NCI-H460 (cell line): ENCODE measurements around the gene GSG1L. TPM values are rescaled to one million over a fixed set of nuclear protein-coding genes. Genes with fewer than 3 reads are reported as not detected.

ENCODE experiments used
- DNase-seq: peaks from one replicate; pipeline ENCODE4 v3.0.0-alpha.2; 2016; ENCODE audit warnings: low read depth; ENCODE audit errors: extremely low read depth
- total RNA-seq: library from RNA; depleted of rRNA; stranded (reverse); fragments of >200 nt; shearing (Covaris generic); gene quantifications from 2 replicates; pipeline ENCODE4 v1.2.3, GENCODE V29; 2014

Gene GSG1L
- total RNA-seq, 1 experiment from 2014 or later: not detected

DNA sequence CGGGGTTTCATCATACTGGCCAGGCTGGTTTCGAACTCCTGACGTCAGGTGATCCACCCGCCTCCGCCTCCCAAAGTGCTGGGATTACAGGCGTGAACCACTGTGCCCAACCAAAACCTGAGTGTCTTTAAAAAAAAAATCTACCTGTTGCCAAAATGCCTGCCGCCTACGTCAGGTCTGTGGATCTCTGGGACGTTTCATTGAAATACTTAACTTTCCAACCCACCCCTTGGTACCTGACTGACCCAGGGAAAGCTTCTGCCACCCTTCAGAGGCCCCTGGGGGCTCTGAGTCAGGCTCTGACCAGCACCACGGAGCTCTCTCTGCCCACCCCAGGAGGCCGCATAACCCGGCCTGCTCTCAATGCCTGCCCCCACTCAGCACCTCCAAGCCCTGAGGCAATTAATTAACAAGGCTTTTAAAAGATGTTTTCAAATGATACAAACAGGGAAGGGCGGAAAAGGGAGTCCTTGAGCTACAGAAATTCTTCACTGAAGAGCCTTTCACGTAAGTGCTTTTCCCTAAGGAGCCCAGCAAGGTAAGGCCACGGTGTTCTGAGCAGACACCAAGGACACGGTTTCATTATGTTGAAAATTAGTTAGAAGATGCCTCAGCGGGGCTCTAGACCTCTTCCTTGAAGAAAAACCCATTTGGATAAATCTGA is 29.3 kb upstream of the GSG1L start:
- DNase-seq: no peak

DNA sequence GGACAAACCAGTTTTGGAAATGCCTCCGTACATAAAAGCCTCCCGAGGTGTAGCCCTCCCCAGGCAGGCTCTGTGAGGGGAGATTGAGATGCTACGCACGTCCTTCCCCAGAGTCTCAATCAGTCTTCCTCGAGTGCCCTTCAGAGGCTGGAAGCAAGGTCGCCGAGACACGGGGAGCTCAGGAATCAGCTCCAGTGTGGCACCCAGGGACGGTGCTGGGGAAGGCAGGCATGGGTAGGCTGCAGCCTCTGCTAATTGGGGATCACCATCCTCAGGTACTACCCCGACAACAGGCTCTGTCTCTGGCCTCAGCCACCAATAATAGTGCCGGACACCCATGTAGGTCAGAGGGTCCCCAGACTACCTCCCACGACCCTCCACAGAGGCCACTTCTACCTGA is 28.1 kb upstream of the GSG1L start:
- DNase-seq: no peak

DNA sequence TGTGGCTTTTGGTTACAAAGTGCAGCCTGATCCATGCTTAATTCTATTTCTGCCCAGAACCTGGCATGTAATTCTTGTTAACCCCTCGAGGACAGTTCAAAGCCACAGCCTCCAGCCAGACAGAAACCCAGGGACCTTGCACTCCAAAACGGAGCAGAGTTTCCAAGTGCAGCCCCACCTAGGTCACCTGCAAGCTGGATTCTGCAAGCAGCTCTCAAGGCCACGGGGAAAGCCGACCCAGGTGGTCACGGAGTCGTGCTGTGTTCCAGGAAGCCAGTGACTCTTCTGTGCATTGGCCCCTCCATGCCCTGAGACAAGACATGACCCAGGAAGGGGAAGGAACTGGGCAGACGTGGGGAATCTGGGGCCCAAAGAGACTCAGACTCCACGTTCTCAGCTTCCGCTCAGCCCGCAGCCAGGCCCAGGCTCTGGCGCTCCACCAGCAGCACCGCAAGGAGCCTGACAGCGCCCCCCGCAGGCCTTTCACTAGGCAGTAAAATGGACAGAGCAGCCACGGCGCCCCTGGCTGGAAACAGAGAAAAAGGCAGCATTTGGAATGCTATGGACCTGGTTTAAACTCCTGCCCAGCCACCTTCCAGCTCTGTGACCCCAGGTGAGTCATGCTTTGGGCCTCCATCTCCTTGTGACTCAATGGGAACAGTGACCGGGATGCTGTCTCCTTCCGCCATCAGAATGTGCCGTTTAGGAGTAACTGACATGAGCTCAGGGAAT is 27.3 kb upstream of the GSG1L start:
- DNase-seq: no peak

DNA sequence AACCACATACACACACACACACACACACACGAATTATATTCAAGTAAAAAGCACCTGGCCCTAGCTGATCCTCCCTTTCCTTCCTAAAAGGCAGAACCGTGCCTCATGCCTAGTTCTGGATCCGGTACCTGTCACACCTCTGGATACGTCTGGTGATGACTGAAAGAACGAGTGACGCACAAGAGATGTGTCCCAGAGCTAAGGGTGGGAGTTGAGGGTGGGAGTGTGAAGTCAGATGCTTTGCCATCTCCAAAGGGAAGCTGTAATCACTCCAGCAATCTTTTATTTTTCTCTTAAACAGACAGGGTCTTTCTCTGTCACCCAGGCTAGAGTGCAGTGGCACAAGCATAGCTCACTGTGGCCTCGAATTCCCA is 26.5 kb upstream of the GSG1L start:
- DNase-seq: no peak

DNA sequence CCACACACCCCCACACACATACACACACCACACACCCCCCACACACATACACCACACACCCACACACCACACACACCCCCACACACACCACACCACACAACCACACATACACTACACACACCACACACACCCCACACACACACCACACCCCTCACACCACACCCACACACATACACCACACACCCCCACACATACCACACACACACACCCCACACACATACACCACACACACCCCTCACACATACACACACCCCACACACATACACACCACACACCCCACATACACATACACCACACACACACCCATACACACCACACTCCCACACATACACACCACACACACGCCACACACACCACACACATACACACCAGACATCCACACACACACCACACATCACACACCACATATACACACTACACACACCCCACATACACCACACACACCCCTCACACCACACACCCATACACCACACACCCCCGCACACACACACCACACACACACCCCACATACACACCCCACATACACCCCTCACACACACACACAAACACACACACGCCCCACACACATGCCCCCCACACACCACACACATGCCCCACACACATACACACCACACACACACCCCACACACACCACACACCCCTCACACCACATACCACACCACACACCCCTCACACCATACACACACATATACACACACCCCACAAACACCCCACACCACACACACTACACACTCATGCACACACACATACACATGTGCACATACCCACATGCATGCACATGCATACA is 25.9 kb upstream of the GSG1L start:
- no peak for DNase-seq

DNA sequence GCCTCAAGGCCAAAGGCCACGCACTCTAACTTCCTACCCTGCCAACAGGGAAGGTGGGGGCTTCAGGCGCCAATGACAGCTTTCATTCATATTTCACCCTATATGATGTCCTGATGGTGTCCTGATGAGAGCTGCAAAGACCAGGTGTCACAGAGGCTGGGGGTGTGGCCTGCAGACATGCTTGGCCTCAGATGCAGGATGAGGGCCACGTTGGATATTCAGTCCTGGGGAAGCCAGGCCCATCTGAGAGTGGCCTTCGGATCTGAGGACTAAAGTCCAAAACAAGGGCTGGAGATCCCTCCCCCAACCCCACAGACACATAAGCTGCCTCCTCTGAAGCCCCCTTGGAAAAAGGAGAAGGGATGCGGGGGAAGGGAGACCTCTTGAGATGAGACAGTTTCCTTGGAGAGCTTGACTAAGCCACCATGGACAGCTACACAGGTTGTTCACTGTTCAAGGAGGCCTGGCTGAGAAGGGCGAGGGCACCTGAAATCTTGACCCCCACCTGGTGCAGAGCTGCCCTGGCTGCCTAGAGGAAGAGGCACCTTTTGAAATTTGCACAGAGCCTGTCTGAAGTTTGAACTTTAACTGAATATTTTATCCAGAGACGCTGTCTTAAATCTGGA is 24.3 kb upstream of the GSG1L start:
- DNase-seq: no peak

DNA sequence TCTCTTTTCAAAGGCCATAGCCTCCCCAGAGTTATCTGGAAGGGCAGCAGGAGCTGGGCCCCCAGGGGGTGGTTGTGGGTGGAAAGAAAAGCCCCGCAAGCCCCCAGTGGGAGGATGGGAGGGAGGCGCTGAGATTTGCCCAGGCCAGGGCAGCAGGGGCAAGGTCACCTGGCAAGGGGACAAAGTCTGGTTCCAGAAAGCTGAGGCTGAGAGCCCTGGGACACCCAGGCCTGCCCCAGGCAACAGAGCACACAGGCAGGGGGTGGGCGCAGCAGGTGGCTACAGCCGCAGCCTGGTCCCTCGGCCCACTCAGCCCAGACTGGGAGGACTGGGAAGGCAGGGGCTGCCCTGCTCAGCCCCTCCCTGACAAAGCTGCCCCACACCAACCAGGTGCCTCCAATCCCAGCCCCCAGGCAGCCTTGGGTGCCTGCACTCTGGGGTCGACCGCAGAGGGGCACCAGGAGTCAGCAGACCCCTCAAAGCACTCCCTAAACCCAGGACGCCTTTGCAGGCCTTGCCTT is 23.7 kb upstream of the GSG1L start:
- no peak for DNase-seq

DNA sequence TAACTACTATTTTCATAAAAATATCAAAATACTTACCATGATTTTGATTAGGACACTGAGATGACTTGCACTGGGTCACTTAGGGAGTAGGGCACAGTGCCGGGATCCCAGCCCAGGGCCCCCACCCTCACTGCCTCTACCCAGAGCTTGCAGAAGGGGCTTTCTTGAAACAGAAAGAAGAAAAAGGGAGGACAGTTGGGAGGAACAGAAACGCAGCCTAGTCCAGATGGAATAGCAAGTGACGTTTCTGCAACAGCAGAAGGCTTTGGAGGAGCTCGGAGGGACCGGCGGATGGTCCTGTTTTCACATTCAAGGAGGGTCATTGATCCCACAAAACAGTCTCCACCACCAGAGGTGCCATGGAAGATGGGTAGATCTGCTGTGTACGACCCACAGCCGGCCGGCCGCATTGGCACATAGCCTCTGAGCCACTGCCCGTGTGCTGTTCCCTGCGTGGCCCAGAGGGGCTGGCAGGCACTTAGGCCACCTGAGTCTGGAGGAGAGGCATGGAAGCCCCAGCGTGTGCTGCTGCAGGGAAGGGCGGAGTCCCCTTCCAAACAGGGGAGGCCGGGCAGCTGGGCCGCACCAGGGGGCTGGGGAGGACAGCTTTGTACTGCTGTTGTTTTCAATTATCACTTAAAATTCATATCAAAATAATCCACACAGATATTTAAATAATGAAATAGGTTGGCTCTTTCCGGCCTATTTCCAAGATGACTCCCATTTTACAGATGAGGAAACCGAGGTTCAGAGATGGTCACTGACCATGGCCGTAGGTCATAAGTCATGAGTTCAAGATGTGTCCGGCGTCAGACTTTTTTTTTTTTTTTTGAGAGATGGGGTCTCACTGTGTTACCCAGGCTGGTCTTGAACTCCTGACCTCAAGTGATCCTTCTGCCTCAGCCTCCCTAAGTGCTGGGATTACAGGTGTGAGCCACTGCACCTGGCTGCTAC is 22.9 kb upstream of the GSG1L start:
- DNase-seq: no peak

DNA sequence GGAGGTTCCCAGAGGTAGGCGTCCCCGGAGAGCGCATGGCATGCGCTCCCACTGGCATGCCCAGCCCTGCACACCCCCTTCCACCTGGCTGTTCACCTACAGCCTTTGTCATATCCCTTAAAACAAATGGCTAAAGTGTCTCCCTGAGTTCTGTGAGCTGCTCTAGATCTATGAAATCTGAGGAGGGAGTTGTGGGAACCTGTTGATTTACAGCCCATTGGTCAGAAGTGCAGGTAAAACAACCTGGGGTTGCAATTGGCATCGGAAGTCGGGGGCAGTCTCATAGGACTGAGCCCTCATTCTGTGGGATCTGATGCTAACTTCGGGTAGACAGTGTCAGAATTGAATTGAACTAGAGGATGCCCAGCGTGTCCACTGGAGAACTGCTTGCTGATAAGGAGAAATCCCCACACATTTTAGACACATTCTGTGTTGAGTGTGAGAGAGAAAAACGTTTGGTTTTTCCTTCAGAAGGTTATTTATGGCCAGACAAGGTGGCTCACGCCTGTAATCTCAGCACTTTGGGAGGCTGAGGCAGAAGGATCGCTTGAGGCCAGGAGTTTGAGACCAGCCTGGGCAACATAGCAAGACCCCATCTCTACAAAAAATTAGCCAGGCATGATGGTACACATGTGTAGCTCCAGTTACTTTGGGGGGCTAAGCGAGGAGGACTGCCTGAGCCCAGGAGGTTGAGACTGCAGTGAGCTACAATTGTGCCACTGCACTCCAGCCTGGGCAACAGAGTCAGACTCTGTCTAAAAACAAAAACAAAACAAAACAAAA is 22.1 kb upstream of the GSG1L start:
- DNase-seq: no peak

DNA sequence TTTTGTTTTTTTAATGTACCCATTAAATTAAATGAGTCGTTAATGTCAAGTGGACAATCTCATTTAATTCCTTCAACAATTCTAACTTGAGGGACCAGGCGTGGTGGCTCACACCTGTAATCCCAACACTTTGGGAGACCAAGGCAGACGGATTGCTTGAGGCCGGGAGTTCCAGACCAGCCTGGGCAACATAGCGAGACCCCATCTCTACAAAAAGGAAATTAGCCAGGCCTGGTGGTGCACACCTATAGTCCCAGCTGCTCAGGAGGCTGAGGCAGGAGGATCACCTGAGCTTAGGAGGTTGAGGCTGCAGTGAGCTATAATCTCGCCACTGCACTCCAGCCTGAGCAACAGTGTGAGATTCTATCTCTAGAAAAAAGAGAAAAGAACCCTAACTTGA is 20.7 kb upstream of the GSG1L start:
- no peak for DNase-seq

DNA sequence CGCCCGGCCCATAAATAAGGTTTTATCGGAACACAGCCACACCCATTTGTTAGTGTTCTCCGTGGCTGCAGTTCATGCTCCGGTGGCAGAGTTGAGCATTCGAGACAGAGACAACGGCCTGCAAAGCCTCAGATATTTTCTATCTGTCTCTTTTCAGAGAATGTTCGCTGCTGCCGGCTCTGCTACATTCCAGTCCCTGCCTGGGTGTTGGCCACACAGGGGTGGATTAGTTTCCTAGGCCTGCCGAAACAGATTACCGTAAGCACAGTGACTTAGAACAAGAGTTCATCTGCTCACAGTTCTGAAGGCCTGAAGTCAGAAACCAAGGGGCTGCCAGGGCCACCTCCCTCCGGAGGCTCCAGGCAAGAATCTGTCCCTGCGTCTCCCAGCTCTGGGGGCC is 19.1 kb upstream of the GSG1L start:
- no peak for DNase-seq

DNA sequence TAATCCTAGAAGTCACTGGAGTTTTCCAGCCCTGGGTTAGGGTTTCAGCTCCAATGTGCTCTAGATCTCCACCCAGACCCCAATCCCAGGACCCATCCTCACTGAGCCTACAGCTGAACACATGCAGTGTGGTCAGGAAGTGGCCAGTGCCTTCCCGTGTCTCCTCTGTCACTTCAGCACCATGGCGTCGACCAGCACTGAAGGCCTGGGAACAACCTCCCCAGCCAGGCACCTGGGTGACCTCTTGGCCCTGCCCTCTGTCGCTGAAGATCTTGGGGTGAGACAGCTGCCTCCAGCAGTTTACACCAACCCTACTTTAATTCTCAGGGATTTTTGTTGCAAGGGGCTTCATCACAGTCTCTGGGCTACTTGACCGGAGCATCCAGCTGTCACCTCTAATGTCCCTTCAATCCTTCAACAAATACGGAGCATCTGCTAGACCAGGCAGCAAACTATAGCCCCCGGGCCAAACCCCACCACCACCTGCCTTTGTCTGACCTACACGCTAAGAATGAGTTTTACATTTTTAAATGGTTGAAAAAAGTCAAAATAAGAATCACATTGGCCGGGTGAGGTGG is 18.0 kb upstream of the GSG1L start:
- no peak for DNase-seq

DNA sequence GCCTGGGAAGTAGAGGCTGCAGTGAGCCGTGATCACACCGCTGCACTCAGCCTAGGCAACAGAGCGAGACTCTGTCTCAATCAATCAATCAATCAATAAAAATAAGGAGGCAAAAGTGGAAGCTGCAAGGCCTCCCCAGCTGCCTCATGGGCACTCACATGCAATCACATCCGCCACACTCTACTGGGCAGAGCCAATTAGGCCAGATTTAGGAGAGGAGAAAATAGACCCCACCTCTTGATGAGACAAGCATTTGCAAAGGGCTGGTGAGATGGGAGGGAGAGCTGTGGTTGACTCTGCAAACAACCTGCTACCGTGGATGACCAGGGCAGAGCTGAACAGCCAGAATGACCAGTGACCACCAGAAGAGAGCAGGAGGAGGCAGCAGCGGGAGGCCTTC is 14.7 kb upstream of the GSG1L start:
- no peak for DNase-seq

DNA sequence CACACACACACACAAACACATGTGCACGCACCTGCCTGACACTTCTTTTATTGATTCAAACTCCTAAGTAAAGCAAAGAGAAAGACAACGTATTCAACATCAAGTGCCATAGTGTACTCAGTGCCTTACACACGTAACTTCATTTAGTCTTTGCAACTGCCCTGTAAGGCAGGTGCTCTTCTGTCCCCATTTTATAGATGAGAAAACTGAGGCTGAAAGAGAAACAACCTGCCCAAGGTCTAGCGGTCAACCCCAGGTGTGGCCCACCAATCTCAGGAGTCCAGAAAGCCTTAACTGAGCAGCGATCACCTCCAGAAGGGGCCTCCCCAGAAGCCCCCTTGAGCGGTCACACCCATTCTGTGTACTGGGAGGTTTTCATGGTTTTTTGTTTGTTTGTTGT is 10.3 kb upstream of the GSG1L start:
- no peak for DNase-seq

DNA sequence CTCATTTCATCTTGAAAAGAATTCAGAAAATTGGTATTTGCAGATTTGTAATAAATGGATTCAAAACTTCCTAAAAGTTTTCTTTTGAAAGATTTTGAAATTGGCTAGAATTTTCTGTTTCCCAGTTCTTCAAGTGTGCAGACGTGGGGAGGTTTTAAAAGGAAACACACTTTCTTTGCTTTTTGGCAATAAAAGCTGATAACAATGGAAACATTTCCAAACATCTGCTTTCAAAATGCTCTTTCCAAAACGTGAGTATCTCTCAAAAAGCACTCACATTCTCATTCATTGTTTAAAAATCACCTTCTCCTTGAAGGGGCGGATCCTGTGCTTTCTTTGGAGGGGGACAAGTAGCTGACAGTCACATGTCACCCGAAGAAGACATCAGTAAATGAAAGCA is 8.6 kb upstream of the GSG1L start:
- no peak for DNase-seq

DNA sequence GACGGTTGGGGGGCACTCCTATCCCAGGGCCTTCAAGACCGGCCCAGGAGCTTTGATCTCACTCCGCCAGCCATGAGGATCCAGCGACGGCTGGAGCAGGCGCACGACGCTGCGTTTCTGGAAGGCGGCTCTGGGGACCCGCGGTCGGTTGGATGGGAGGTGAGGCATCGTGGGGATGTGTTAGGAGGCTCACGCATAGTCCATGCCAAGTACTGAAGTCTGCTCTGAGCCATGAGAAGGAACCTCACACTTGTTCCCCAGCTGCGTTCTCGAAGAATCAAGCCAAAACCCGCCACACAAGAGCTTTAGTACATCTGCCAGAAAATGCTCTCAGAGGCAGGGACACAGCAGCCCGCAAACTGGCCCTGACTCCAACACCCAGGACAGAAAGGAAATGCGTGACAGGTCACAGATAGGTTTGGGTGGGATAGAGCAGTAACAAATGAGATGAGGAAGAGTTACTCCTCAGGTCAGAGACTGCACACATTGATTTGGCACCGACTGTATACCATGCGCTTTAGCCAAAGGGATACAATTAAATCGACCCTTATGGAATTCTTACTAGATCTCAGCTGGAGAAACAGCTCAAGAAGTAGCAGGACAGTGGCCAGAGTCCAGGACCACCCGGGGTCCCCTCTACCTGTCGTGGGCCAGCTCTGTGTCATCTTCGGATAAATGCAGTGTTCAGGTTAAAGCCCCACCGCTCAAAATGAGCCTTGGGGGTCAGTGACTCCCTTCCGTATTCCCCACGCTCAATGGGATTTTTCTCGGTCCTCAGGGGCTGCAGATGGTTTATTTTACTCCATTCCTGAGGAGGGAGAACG is 6.7 kb upstream of the GSG1L start:
- no peak for DNase-seq

DNA sequence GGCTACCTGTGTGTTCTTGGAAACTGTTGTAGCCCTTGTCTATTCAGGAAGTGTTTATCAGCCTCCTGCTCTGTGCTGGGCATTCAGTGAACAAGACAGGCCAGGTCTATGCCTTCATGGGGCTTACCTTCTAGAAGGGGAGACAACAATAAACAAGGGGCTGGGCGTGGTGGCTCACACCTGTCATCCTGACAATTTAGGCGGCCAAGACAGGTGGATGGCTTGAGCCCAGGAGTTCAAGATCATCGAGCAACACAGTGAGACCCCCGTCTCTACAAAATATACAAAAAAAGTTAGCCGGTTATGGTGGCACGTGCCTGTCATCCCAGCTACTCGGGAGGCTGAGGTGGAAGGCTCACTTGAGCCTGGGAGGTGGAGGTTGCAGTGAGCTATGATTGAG is 5.5 kb upstream of the GSG1L start:
- DNase-seq: no peak
